A673 (cell line): ENCODE results near the gene OBP2A. TPM values are rescaled to one million over a fixed set of nuclear protein-coding genes. Genes with fewer than 3 reads are reported as not detected.
"Not testable (repeated sequence)": the region's sequence is repeated elsewhere in the genome, so short reads cannot be mapped to it uniquely, and the experiment has no call there.

ENCODE experiments used
- BruUV-seq: library from RNA; stranded (reverse); fragments of 400-500 nt; replicated peaks from 2 replicates; lab custom pipeline; 2021; lab: Mats Ljungman, UMichigan
- CTCF ChIA-PET: fragments of 300-600 bp; sonication (Branson Sonifier 250); formaldehyde crosslinking; loops from one replicate; lab custom pipeline; 2022; ENCODE audit warnings: antibody characterized with exemption; lab: Charles Lee
- POLR2A ChIA-PET: fragments of 300-600 bp; sonication (Branson Sonifier 250); formaldehyde crosslinking; loops from one replicate; lab custom pipeline; 2022; ENCODE audit warnings: antibody characterized with exemption; ENCODE audit not compliant: low non-redundant PET; lab: Charles Lee
- DNase-seq: peaks from one replicate; pipeline ENCODE4 v3.0.0-alpha.2; 2015; ENCODE audit warnings: low spot score
- H3K27ac ChIP-seq: fragments of 200-600 bp; sonication (generic); 2 replicates; pipeline ENCODE4 v1.5.1; 2016; ENCODE audit warnings: mixed run types, low read depth, mild to moderate bottlenecking, mixed read lengths, antibody characterized with exemption, low read length; ENCODE audit not compliant: poor library complexity, severe bottlenecking
- H3K27me3 ChIP-seq: fragments of 200-600 bp; sonication (generic); replicated peaks from 2 replicates; pipeline ENCODE4 v1.6.1; 2017; ENCODE audit warnings: mixed run types, low read depth, mild to moderate bottlenecking, mixed read lengths, antibody characterized with exemption, low read length; ENCODE audit not compliant: insufficient read depth, poor library complexity
- H3K36me3 ChIP-seq: fragments of 200-600 bp; sonication (generic); 2 replicates; pipeline ENCODE4 v1.6.1; 2016; ENCODE audit warnings: mixed run types, mild to moderate bottlenecking, mixed read lengths, antibody characterized with exemption, low read length; ENCODE audit not compliant: insufficient read depth, poor library complexity, severe bottlenecking
- H3K4me1 ChIP-seq: fragments of 200-600 bp; sonication (generic); 2 replicates; pipeline ENCODE4 v1.6.1; 2017; ENCODE audit warnings: mixed run types, mild to moderate bottlenecking, mixed read lengths, antibody characterized with exemption, low read length; ENCODE audit not compliant: insufficient read depth, poor library complexity, severe bottlenecking
- H3K4me3 ChIP-seq: fragments of 200-600 bp; sonication (generic); 2 replicates; pipeline ENCODE4 v1.5.1; 2016; ENCODE audit warnings: low read depth, mixed run types, mild to moderate bottlenecking, mixed read lengths, low read length; ENCODE audit not compliant: poor library complexity, severe bottlenecking
- H3K9me3 ChIP-seq: fragments of 200-600 bp; sonication (generic); 2 replicates; pipeline ENCODE4 v1.6.1; 2016; ENCODE audit warnings: mixed run types, low read depth, mild to moderate bottlenecking, mixed read lengths, antibody characterized with exemption, low read length; ENCODE audit not compliant: poor library complexity, severe bottlenecking
- EZH2 ChIP-seq: fragments of 200-600 bp; sonication (generic); IDR thresholded peaks from 2 replicates; pipeline ENCODE4 v1.6.1; 2017; ENCODE audit warnings: borderline replicate concordance, low read depth, mild to moderate bottlenecking, mixed read lengths, antibody characterized with exemption, low read length; ENCODE audit not compliant: poor library complexity, severe bottlenecking
- intact Hi-C: fragments of 100-400 bp; cut with micrococcal nuclease; formaldehyde crosslinking; loops from one replicate; pipeline ENCODE4 v1.10.0; 2022; ENCODE audit not compliant: unreplicated experiment
- total RNA-seq: library from RNA; stranded (reverse); gene quantifications from 2 replicates; pipeline ENCODE4 v1.2.3, GENCODE V29; 2021
- TF ChIP-seq, protein P1 (sequence below): fragments of 300-800, 200-600 bp; sonication (generic); conservative IDR thresholded peaks from 2 replicates; pipeline ENCODE4 v1.5.1; 2017; ENCODE audit warnings: low read depth, mild to moderate bottlenecking, antibody characterized with exemption, low read length, moderate library complexity, mixed read lengths

The OBP2A gene
- total RNA-seq, 1 experiment from 2014 or later: not detected

DNA sequence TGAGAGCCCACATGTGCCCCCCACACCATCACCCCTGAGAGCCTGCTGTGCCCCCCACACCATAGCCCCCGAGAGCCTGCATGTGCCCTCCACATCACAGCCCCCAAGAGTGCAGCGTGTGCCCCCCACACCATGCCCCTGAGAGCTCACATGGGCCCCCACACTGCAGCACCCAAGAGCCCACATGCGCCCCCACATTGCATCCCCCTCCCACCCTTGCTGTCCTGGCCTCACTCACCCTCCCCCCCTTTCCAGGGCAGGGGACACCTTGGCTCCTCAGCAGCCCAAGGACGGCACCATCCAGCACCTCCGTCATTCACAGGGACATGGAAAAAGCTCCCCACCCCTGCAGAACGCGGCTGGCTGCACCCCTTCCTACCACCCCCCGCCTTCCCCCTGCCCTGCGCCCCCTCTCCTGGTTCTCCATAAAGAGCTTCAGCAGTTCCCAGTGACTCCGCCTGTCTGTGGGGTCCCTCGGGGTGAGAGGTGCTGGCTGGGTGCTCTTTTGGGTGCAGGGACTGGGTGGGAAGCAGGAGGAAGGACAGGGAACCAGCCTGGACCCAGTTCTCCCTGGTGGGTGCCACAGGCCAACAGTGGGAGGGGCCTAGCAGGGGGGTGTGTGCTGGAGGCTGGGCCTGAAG lies 19.7 kb upstream of the OBP2A start:
- CTCF ChIA-PET: no interaction called here
- H3K27me3 ChIP-seq: no peaks in the 10 kb centered on the region
- no peak overlapping the region for H3K4me3 ChIP-seq
- intact Hi-C loops: no loop called here
- no peak for DNase-seq
- H3K36me3 ChIP-seq: no peaks in the 10 kb centered on the region
- H3K9me3 ChIP-seq: no peaks in the 10 kb centered on the region
- POLR2A ChIA-PET: no interaction called here
- BruUV-seq: no TSS peak
- H3K4me1 ChIP-seq: no peaks in the 10 kb centered on the region
- no peak overlapping the region for H3K27ac ChIP-seq
- TF ChIP-seq, protein P1, sequence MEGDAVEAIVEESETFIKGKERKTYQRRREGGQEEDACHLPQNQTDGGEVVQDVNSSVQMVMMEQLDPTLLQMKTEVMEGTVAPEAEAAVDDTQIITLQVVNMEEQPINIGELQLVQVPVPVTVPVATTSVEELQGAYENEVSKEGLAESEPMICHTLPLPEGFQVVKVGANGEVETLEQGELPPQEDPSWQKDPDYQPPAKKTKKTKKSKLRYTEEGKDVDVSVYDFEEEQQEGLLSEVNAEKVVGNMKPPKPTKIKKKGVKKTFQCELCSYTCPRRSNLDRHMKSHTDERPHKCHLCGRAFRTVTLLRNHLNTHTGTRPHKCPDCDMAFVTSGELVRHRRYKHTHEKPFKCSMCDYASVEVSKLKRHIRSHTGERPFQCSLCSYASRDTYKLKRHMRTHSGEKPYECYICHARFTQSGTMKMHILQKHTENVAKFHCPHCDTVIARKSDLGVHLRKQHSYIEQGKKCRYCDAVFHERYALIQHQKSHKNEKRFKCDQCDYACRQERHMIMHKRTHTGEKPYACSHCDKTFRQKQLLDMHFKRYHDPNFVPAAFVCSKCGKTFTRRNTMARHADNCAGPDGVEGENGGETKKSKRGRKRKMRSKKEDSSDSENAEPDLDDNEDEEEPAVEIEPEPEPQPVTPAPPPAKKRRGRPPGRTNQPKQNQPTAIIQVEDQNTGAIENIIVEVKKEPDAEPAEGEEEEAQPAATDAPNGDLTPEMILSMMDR: no peak
- no peak for TF ChIP-seq EZH2

DNA sequence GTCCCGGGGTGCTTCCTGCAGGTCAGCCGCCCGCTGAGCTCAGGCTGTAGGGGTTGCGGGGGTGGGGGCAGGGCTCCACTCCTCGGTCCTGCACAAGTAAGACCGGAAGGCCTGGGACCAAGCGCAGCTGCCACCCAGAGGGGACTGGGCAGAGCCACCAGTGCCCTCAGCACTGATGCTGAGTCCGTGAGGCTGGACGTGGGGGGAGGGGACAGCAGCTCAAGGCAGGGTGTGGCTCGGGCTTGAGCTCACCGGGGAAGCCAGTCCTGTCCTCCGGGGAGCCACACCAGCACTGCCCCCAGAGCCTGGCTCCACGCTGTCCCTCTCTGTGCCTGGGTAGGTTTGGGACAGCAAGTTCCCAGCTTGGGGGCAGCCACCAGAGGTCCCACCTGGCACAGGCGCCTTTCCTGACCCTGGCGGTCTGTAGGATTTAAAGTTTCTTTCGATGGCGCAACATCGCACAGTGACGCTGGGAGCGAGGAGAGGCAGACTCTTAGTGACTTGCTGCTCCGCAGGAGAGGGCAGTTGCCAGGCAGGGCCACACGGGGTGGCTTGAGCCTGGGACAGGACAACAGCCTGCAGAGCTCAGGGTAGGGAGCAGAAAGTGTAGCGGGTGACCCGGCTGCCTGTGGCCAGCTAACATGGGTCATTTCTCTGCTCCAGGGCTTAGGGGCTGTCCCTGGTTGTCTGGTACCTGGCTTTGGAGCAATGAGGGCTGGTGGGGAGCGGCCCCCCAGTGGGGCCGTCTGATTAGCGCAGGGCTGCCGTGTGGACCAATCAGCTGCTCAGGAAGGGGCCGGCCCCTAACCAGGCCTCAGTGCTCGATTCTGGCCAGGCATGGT lies 19.0 kb upstream of the OBP2A start:
- no peaks in the 10 kb centered on the region for H3K9me3 ChIP-seq
- H3K27ac ChIP-seq: no peak overlapping the region
- no peaks in the 10 kb centered on the region for H3K4me1 ChIP-seq
- no peak for DNase-seq
- TF ChIP-seq, protein P1: no peak
- TF ChIP-seq EZH2: no peak
- H3K4me3 ChIP-seq: no peak overlapping the region
- ChIA-PET POLR2A (interaction anchor here (0.7 kb wide), 1 partner anchor 58 kb away, joined by 3 read pairs; no protein-coding TSS in a partner anchor), CTCF (no interaction called here)
- no peaks in the 10 kb centered on the region for H3K36me3 ChIP-seq
- H3K27me3 ChIP-seq: no peaks in the 10 kb centered on the region
- intact Hi-C loops: no loop called here
- no TSS peak for BruUV-seq

DNA sequence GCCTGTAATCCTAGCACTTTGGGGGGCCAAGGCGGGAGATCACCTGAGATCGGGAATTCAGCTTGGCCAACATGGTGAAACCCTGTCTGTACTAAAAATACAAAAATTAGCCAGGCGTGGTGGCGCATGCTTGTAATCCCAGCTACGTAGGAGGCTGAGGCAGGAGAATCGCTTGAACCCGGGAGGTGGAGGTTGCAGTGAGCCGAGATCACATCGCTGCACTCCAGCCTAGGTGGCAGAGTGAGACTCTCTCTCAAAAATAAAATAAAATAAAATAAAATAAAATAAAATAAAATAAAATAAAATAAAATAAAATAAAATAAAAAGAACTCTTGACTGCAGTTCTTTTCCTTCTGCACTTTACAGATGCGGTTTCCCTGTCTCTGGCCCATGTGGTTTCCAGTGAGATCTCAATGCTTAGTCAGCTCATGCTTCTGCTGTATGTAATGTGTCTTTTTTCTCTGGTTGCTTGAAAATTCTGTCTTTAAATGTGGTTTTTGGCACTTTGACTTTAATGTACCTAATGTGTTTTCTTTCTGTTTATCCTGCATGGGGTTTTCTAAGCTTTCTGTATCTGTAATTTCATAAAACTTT lies 17.0 kb upstream of the OBP2A start:
- CTCF ChIA-PET, intact Hi-C loops, H3K27me3 ChIP-seq, H3K4me1 ChIP-seq, H3K27ac ChIP-seq, POLR2A ChIA-PET, H3K4me3 ChIP-seq, BruUV-seq, DNase-seq, H3K36me3 ChIP-seq, H3K9me3 ChIP-seq: not testable (repeated sequence)
